Lower lobe of right lung (tissue), 2 donors: ENCODE results near the gene SNCB. TPM values are rescaled to one million over a fixed set of nuclear protein-coding genes. Genes with fewer than 3 reads are reported as not detected.

Experiments used
- ATAC-seq, 2 donors: fragments of 200-7000 bp; cut with Tn5 transposase; one replicate each; pipeline ENCODE4 v1.9.1; 2020 to 2022; ENCODE audit warnings: mild to moderate bottlenecking in 2 of 2, moderate library complexity in 2 of 2
- DNase-seq: peaks from one replicate; pipeline ENCODE4 v3.0.0-alpha.2; 2020
- H3K27ac ChIP-seq: fragments of 200-600 bp; one replicate; pipeline ENCODE4 v1.8.0; 2022
- H3K27me3 ChIP-seq: fragments of 200-600 bp; one replicate; pipeline ENCODE4 v1.8.0; 2022; ENCODE audit warnings: low read depth
- H3K36me3 ChIP-seq: fragments of 200-600 bp; one replicate; pipeline ENCODE4 v1.8.0; 2022; ENCODE audit warnings: mild to moderate bottlenecking
- H3K4me1 ChIP-seq: fragments of 200-600 bp; one replicate; pipeline ENCODE4 v1.8.0; 2022
- H3K4me3 ChIP-seq: fragments of 200-600 bp; one replicate; pipeline ENCODE4 v1.8.0; 2022; ENCODE audit warnings: mild to moderate bottlenecking
- H3K9me3 ChIP-seq: fragments of 200-600 bp; one replicate; pipeline ENCODE4 v1.8.0; 2022
- intact Hi-C: fragments of 100-400 bp; cut with DNase I; formaldehyde crosslinking; loops from one replicate; pipeline ENCODE4 v1.11.0; 2022
- total RNA-seq: library from RNA; stranded (reverse); fragmentation: NEBNext Ultra II Directional; extraction: Animal tissue kit (Norgen Biotek cat#: 25700); gene quantifications from one replicate; pipeline ENCODE4 v1.2.1, GENCODE V29; 2021
- TF ChIP-seq, protein P1 (sequence below): fragments of 200-600 bp; IDR thresholded peaks from one replicate; pipeline ENCODE4 v1.8.0; 2022; ENCODE audit warnings: antibody characterized with exemption, mild to moderate bottlenecking
- donor health status: DM: no; HTN: yes; CAD: no; lungs with severe emphysema.

The SNCB gene
- total RNA-seq, 1 donor from 2014 or later = not detected

- Histone ChIP-seq H3K36me3 (no peaks in the 10 kb centered on the region), H3K4me1 (peaks cover 12% of the 10 kb centered on the region), H3K4me3 (no peak overlapping the region), H3K9me3 (no peaks in the 10 kb centered on the region), H3K27ac (no peak overlapping the region), H3K27me3 (peaks cover 17% of the 10 kb centered on the region)
- peak; percentile 70 for DNase-seq
- intact Hi-C loops = no loop called here
- no peak for ATAC-seq
- TF ChIP-seq, protein P1, sequence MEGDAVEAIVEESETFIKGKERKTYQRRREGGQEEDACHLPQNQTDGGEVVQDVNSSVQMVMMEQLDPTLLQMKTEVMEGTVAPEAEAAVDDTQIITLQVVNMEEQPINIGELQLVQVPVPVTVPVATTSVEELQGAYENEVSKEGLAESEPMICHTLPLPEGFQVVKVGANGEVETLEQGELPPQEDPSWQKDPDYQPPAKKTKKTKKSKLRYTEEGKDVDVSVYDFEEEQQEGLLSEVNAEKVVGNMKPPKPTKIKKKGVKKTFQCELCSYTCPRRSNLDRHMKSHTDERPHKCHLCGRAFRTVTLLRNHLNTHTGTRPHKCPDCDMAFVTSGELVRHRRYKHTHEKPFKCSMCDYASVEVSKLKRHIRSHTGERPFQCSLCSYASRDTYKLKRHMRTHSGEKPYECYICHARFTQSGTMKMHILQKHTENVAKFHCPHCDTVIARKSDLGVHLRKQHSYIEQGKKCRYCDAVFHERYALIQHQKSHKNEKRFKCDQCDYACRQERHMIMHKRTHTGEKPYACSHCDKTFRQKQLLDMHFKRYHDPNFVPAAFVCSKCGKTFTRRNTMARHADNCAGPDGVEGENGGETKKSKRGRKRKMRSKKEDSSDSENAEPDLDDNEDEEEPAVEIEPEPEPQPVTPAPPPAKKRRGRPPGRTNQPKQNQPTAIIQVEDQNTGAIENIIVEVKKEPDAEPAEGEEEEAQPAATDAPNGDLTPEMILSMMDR = no peak
Observed at GRCh38 chr5:176611435-176611834, 18.9 kb downstream of the SNCB start.

DNA sequence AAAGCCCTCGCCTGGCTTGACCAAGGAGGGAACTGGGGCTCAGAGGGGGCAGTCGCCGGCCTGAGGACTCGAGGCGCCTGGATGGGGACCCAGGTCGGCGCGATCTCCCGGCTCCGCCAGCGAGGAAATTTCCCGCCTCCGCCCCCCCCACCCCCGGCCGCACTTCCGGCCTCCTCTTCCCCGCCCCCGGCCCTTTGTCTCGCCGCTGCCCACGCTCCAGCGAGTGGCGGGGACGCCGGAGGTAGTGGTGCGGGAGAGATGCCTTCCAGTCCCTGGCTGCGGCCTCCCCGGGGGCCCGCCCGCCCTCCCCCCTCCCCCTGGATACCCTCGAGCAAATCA lies 19.9 kb downstream of the SNCB start:
- Histone ChIP-seq H3K36me3 (no peaks in the 10 kb centered on the region), H3K27ac (no peak overlapping the region), H3K4me3 (peak overlapping the region; percentile 73), H3K27me3 (peaks cover 17% of the 10 kb centered on the region), H3K9me3 (no peaks in the 10 kb centered on the region), H3K4me1 (peaks cover 12% of the 10 kb centered on the region)
- no peak for DNase-seq
- intact Hi-C loops = no loop called here
- TF ChIP-seq, protein P1 = no peak
- peak in 1 of 2 donors; percentile 4 for ATAC-seq

DNA sequence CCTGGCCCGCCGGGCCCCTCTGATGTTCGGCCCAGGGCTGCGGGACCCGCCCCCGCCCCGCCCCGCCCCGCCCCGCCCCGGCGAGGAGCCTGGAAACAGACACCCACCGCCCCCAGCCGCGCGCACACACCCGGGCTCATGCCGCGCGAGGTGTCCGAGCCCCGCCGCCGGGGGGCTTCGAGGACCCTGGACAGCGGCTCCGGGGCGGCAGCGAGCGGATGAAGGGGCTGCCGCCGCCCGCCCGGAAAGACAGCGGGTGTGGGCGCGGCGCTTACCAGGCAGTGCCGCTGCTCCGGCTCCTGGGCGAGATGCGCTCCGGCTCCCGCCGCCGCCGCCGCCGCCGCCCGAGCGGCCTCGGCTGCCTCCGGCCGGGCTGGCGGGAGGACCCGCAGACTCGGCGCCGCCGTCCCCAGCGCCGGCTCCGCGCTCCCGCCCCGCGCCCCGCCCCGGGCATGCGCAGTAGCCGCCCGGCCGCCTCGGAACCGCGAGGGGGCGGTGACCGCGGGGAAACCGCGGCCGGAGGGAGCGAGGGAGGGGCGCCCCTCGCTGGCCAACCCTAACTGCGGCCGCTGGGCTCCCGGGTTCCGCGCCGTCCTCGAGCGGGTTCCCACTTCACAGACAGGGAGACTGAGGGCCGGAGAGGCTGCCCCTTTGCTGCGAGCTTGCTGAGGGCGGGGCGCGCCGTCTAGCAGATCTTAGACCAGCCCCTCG lies 20.5 kb downstream of the SNCB start, which contains the start of gene GPRIN1:
TSS of gene GPRIN1 (minus strand) at position 433 of the 711 bp plus-strand sequence. CDS start 10,322 bp downstream, outside the sequence.
- H3K4me1 ChIP-seq = peaks cover 12% of the 10 kb centered on the region
- H3K4me3 ChIP-seq = peak within 1 kb of the TSS; percentile 73
- H3K36me3 ChIP-seq = no peaks in the 10 kb centered on the region
- intact Hi-C loops = no loop called here
- peak; percentile 82 to 86 for ATAC-seq
- H3K9me3 ChIP-seq = no peaks in the 10 kb centered on the region
- DNase-seq = peak; percentile 57
- TF ChIP-seq, protein P1 = peak; percentile 20
- H3K27me3 ChIP-seq = peaks cover 17% of the 10 kb centered on the region
- no peak within 1 kb of the TSS for H3K27ac ChIP-seq

- intact Hi-C loops = no loop called here
- peak overlapping the region; percentile 73 for H3K4me3 ChIP-seq
- DNase-seq (no peak), ATAC-seq (no peak)
- H3K27me3 ChIP-seq = peaks cover 17% of the 10 kb centered on the region
- H3K4me1 ChIP-seq = peaks cover 12% of the 10 kb centered on the region
- no peak overlapping the region for H3K27ac ChIP-seq
- no peaks in the 10 kb centered on the region for H3K36me3 ChIP-seq
- H3K9me3 ChIP-seq = no peaks in the 10 kb centered on the region
- TF ChIP-seq, protein P1 = no peak
Observed at GRCh38 chr5:176608937-176609723, 21.2 kb downstream of the SNCB start.

GRCh38 chr5:176608142-176608705 lies 22.1 kb downstream of the SNCB start:
- TF ChIP-seq, protein P1 = no peak
- intact Hi-C loops = no loop called here
- Histone ChIP-seq H3K27me3 (peaks cover 17% of the 10 kb centered on the region), H3K4me1 (peaks cover 12% of the 10 kb centered on the region), H3K36me3 (no peaks in the 10 kb centered on the region), H3K27ac (no peak overlapping the region), H3K9me3 (no peaks in the 10 kb centered on the region), H3K4me3 (no peak overlapping the region)
- no peak for ATAC-seq
- no peak for DNase-seq
